NCI-H187 (cell line): ENCODE measurements around the gene REV1.
"Not testable (repeated sequence)": the region's sequence is repeated elsewhere in the genome, so short reads cannot be mapped to it uniquely, and the experiment has no call there.

Experiments used
- DNase-seq, 2 experiments: peaks; one replicate each; lab custom pipeline; 2025; lab: John Stamatoyannopoulos, UW

Gene REV1

GRCh38 chr2:99489761-99490622 lies at the start of gene REV1:
Gene REV1, minus strand, starts transcription at chr2:99490017. Its CDS starts 25,042 bp downstream, at chr2:99464975.
- DNase-seq, result peak; percentile 71 to 87

- no peak for DNase-seq
These were observed 48.2 kb upstream of the REV1 start for GRCh38 chr2:99537910-99538485.

GRCh38 chr2:99524056-99524455 lies 34.2 kb upstream of the REV1 start:
- DNase-seq, result no peak

GRCh38 chr2:99522157-99522556 lies 32.3 kb upstream of the REV1 start:
- DNase-seq, result no peak

- no peak for DNase-seq
These were observed 31.0 kb upstream of the REV1 start for GRCh38 chr2:99520813-99521212.

- DNase-seq, result no peak
These were observed 30.4 kb upstream of the REV1 start for GRCh38 chr2:99520195-99520594.

- DNase-seq, result no peak
These were observed 24.5 kb upstream of the REV1 start for GRCh38 chr2:99514357-99514756.

- no peak for DNase-seq
These were observed 22.4 kb upstream of the REV1 start for GRCh38 chr2:99512181-99512591.

GRCh38 chr2:99509387-99509786 lies 19.6 kb upstream of the REV1 start:
- no peak for DNase-seq

GRCh38 chr2:99507937-99508818 lies 18.4 kb upstream of the REV1 start:
- DNase-seq, result peak; percentile 41 to 56

GRCh38 chr2:99504844-99505584 lies 15.2 kb upstream of the REV1 start:
- no peak for DNase-seq

GRCh38 chr2:99503662-99504416 lies 14.0 kb upstream of the REV1 start:
- DNase-seq, result not testable (repeated sequence)

GRCh38 chr2:99496021-99496420 lies 6.2 kb upstream of the REV1 start:
- DNase-seq, result no peak

- no peak for DNase-seq
These were observed 5.5 kb upstream of the REV1 start for GRCh38 chr2:99495115-99495860.

- no peak for DNase-seq
These were observed 2.9 kb upstream of the REV1 start for GRCh38 chr2:99492721-99493120.

GRCh38 chr2:99490623-99491461 lies 1.0 kb upstream of the REV1 start:
- DNase-seq, result no peak

GRCh38 chr2:99489063-99489760 lies 605 bp downstream of the REV1 start:
- no peak for DNase-seq

- DNase-seq, result peak in 1 of 2 experiments; percentile 14
These were observed 1.2 kb downstream of the REV1 start for GRCh38 chr2:99488539-99489062.
